Ascending aorta (tissue), 2 donors: ENCODE measurements around the gene CKAP4. TPM values are rescaled to one million over a fixed set of nuclear protein-coding genes. Genes with fewer than 3 reads are reported as not detected.
"Not testable (repeated sequence)": the region's sequence is repeated elsewhere in the genome, so short reads cannot be mapped to it uniquely, and the experiment has no call there.

Experiments used
- DNase-seq, 2 donors: peaks; one replicate each; pipeline ENCODE4 v3.0.0-alpha.2; 2019; ENCODE audit warnings: low spot score in 2 of 2
- H3K27ac ChIP-seq, 2 donors: fragments of 200-600 bp; sonication (generic); one replicate each; pipeline ENCODE4 v1.5.1; 2016 to 2017; ENCODE audit warnings: mild to moderate bottlenecking in 1 of 2
- H3K27me3 ChIP-seq: fragments of 200-600 bp; sonication (generic); one replicate; pipeline ENCODE4 v1.5.1; 2017
- H3K36me3 ChIP-seq, 2 donors: fragments of 200-600 bp; sonication (generic); one replicate each; pipeline ENCODE4 v1.5.1; 2016
- H3K4me1 ChIP-seq, 2 donors: fragments of 200-600 bp; sonication (generic); one replicate each; pipeline ENCODE4 v1.5.1; 2016 to 2017; ENCODE audit warnings: mild to moderate bottlenecking in 1 of 2
- H3K4me3 ChIP-seq, 2 donors: fragments of 200-600 bp; sonication (generic); one replicate each; pipeline ENCODE4 v1.5.1; 2016 to 2017; ENCODE audit warnings: mild to moderate bottlenecking in 1 of 2
- H3K9me3 ChIP-seq, 2 donors: fragments of 200-600 bp; sonication (generic); one replicate each; pipeline ENCODE4 v1.5.1; 2016
- CTCF ChIP-seq, 3 experiments: fragments of 200-600 bp in 2 of 3; fragments of 450-650 bp in 1 of 3; sonication (generic) in 2 of 3; IDR thresholded peaks; one replicate each; pipeline ENCODE4 v1.5.1; 2016 to 2019; ENCODE audit warnings: antibody characterized with exemption in 3 of 3, mild to moderate bottlenecking in 1 of 3, moderate library complexity in 1 of 3
- intact Hi-C: fragments of 100-400 bp; cut with DNase I; formaldehyde crosslinking; loops from one replicate; pipeline ENCODE4 v1.15.1; 2023
- total RNA-seq: library from RNA; depleted of rRNA; stranded (reverse); fragments of >200 nt; gene quantifications from one replicate; pipeline ENCODE4 v1.1.0, GENCODE V29; 2016

The CKAP4 gene
- total RNA-seq, 1 donor from 2014 or later: 116 TPM

- no peak overlapping the region for H3K27ac ChIP-seq
- intact Hi-C loops: no loop called here
- H3K9me3 ChIP-seq: no peaks in the 10 kb centered on the region
- no peak for DNase-seq
- H3K36me3 ChIP-seq: no peaks in the 10 kb centered on the region
- H3K4me3 ChIP-seq: no peak overlapping the region
- H3K27me3 ChIP-seq: no peaks in the 10 kb centered on the region
- TF ChIP-seq CTCF (IDR thresholded peaks at IDR 0.05): no peak
- no peaks in the 10 kb centered on the region for H3K4me1 ChIP-seq
Measured at GRCh38 chr12:106290666-106291065, 42.8 kb upstream of the CKAP4 start.

- DNase-seq: no peak
- no peak overlapping the region for H3K4me3 ChIP-seq
- no peak overlapping the region for H3K27ac ChIP-seq
- H3K9me3 ChIP-seq: no peaks in the 10 kb centered on the region
- no peaks in the 10 kb centered on the region for H3K4me1 ChIP-seq
- H3K36me3 ChIP-seq: no peaks in the 10 kb centered on the region
- no peak for TF ChIP-seq CTCF (IDR thresholded peaks at IDR 0.05)
- no peaks in the 10 kb centered on the region for H3K27me3 ChIP-seq
- intact Hi-C loops: no loop called here
Measured at GRCh38 chr12:106289196-106289681, 41.4 kb upstream of the CKAP4 start.

DNA sequence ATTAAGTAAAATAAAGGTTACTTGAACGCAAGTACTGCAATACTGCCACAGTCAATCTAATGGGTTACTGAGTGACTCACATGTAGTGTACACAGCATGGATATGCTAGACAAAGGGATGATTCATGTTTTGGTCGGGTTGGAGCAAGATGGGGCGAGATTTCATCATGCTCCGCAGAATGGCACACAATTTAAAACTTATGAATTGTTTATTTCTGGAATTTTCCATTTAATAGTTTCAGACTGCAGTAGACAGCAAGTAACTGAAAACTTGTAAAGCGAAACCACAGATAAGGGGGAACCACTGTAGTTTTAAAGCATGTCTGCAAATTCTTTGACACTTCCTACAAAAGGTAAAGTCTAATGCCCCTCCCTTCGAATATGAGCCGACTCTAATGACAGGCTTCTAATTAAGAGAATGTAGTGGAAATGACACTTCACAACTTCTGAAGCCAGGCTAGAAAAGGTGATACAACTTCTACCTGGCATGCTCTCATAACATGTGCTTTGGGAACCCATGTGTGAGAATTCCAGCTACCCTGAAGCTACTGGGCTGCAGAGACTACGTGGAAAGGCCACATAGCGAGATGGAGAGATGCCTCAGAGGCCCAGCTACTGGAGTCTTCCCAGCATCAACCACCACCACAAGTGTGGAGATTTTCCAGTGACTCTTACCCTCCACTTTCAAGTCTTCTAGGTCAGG lies 40.8 kb upstream of the CKAP4 start:
- TF ChIP-seq CTCF (IDR thresholded peaks at IDR 0.05): no peak
- DNase-seq: no peak
- Histone ChIP-seq H3K4me3 (no peak overlapping the region), H3K9me3 (no peaks in the 10 kb centered on the region), H3K4me1 (no peaks in the 10 kb centered on the region), H3K27me3 (no peaks in the 10 kb centered on the region), H3K27ac (no peak overlapping the region), H3K36me3 (no peaks in the 10 kb centered on the region)
- intact Hi-C loops: no loop called here

- H3K4me3 ChIP-seq: no peak overlapping the region
- H3K9me3 ChIP-seq: no peaks in the 10 kb centered on the region
- intact Hi-C loops: no loop called here
- H3K27me3 ChIP-seq: no peaks in the 10 kb centered on the region
- DNase-seq: no peak
- TF ChIP-seq CTCF (IDR thresholded peaks at IDR 0.05): no peak
- H3K27ac ChIP-seq: no peak overlapping the region
- no peaks in the 10 kb centered on the region for H3K4me1 ChIP-seq
- no peaks in the 10 kb centered on the region for H3K36me3 ChIP-seq
Measured at GRCh38 chr12:106288101-106288493, 40.3 kb upstream of the CKAP4 start.

DNA sequence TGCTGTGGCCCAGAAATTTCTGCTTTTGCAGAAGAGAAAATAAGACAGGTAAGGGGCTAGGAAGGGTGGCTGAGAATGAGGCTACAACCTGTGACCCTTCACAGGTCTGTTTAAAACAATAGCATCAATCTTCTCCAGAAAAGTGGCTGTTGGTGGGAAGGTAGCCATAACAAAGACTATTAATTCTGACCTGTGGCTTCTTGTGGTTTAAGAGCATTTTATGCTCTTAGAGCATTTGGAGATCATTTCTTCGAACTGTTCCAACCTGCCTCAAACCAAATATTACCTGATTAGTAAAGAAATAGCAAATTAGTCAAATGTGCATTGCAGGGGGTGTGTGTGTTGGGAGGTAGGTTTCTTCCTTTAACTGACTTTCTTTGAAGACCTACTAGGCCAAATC lies 39.5 kb upstream of the CKAP4 start:
- DNase-seq: no peak
- H3K4me1 ChIP-seq: no peaks in the 10 kb centered on the region
- H3K27ac ChIP-seq: no peak overlapping the region
- intact Hi-C loops: no loop called here
- TF ChIP-seq CTCF (IDR thresholded peaks at IDR 0.05): no peak
- H3K4me3 ChIP-seq: no peak overlapping the region
- no peaks in the 10 kb centered on the region for H3K27me3 ChIP-seq
- H3K36me3 ChIP-seq: no peaks in the 10 kb centered on the region
- no peaks in the 10 kb centered on the region for H3K9me3 ChIP-seq

DNA sequence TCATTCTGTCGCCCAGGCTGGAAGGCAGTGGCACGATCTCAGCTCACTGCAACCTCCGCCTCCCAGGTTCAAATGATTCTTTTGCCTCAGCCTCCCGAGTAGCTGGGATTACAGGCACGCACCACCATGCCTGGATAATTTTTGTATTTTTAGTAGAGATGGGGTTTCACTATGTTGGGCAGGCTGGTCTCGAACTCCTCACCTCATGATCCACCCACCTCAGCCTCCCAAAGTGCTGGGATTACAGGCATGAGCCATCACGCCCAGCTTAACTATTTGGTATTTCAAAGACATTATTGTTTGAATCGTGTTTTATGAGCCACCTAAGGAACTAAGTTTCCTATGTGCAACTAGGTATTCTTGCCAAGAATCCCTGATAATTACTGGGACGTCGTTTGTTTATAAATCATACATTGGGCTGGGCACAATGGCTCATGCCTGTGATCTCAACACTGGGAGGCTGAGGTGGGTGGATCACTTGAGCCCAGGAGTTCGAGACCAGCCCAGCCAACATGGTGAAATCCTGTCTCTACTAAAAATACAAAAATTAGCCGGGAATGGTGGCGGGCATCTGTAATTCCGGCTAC lies 38.8 kb upstream of the CKAP4 start:
- H3K27ac ChIP-seq, H3K4me1 ChIP-seq, intact Hi-C loops, H3K36me3 ChIP-seq, H3K27me3 ChIP-seq, H3K9me3 ChIP-seq, H3K4me3 ChIP-seq, DNase-seq: not testable (repeated sequence)
